Activated B cell treated with CpG ODN at 0.5 μM for 24 hours (primary cell): ENCODE results near the gene LHFPL2. TPM values are rescaled to one million over a fixed set of nuclear protein-coding genes. Genes with fewer than 3 reads are reported as not detected.

Source experiments
- ATAC-seq: fragments of 200-7000 bp; cut with Tn5 transposase; one replicate; pipeline ENCODE4 v1.10.0; 2021; ENCODE audit warnings: low read depth, mild to moderate bottlenecking, moderate library complexity
- CTCF ChIA-PET: fragments of 350-600 bp; sonication (Branson Sonifier 250); formaldehyde crosslinking; loops from one replicate; lab custom pipeline; 2021; ENCODE audit warnings: antibody characterized with exemption; lab: Charles Lee
- POLR2A ChIA-PET: fragments of 350-600 bp; sonication (Branson Sonifier 250); formaldehyde crosslinking; loops from one replicate; lab custom pipeline; 2021; ENCODE audit warnings: antibody characterized with exemption; lab: Charles Lee
- DNase-seq: peaks from one replicate; pipeline ENCODE4 v3.0.0; 2022
- H3K27ac Mint-ChIP-seq: one replicate; pipeline ENCODE4 v1.8.0; 2020; ENCODE audit warnings: mixed read lengths
- H3K27me3 Mint-ChIP-seq: one replicate; pipeline ENCODE4 v1.8.0; 2021; ENCODE audit warnings: mixed read lengths
- H3K36me3 Mint-ChIP-seq: one replicate; pipeline ENCODE4 v1.8.0; 2021; ENCODE audit warnings: low read depth, mixed read lengths
- H3K4me1 Mint-ChIP-seq: one replicate; pipeline ENCODE4 v1.8.0; 2021; ENCODE audit warnings: mixed read lengths
- H3K4me3 Mint-ChIP-seq: one replicate; pipeline ENCODE4 v1.8.0; 2020; ENCODE audit warnings: mild to moderate bottlenecking, mixed read lengths
- H3K9me3 Mint-ChIP-seq: one replicate; pipeline ENCODE4 v1.8.0; 2020; ENCODE audit warnings: mixed read lengths
- CTCF ChIP-seq: fragments of 200-600 bp; IDR thresholded peaks from one replicate; pipeline ENCODE4 v1.8.0; 2022; ENCODE audit warnings: antibody characterized with exemption, mild to moderate bottlenecking
- intact Hi-C: fragments of 100-400 bp; cut with micrococcal nuclease; formaldehyde crosslinking; loops from one replicate; pipeline ENCODE4 v1.15.1; 2024
- total RNA-seq: library from RNA; stranded (reverse); gene quantifications from 2 replicates; pipeline ENCODE4 v1.2.3, GENCODE V29; 2022

Gene LHFPL2
- total RNA-seq, 1 donor from 2014 or later = 12.0 TPM

- no peak overlapping the region for H3K27ac Mint-ChIP-seq
- CTCF ChIA-PET = no interaction called here
Measured at GRCh38 chr5:78614816-78615215, 33.8 kb downstream of the LHFPL2 start.

GRCh38 chr5:78613756-78614155 is 34.8 kb downstream of the LHFPL2 start:
- Mint-ChIP-seq H3K36me3 (peaks cover 32% of the 10 kb centered on the region), H3K4me1 (no peaks in the 10 kb centered on the region), H3K4me3 (no peak overlapping the region), H3K27ac (no peak overlapping the region), H3K9me3 (no peaks in the 10 kb centered on the region), H3K27me3 (no peaks in the 10 kb centered on the region)
- intact Hi-C loops = no loop called here
- DNase-seq = no peak
- no peak for ATAC-seq
- no peak for TF ChIP-seq CTCF
- ChIA-PET POLR2A (no interaction called here), CTCF (interaction anchor here (1.3 kb wide), 1 partner anchor 23 kb away, joined by 3 read pairs; no protein-coding TSS in a partner anchor)

More at GRCh38 chr5:78614816-78615215, 33.8 kb downstream of the LHFPL2 start:
- intact Hi-C loops = no loop called here
- Mint-ChIP-seq H3K4me3 (no peak overlapping the region), H3K27me3 (no peaks in the 10 kb centered on the region), H3K36me3 (peaks cover 31% of the 10 kb centered on the region), H3K9me3 (no peaks in the 10 kb centered on the region), H3K4me1 (no peaks in the 10 kb centered on the region)
- POLR2A ChIA-PET = no interaction called here
- DNase-seq (no peak), ATAC-seq (no peak)
- no peak for TF ChIP-seq CTCF

- no peak overlapping the region for H3K27ac Mint-ChIP-seq
- no peaks in the 10 kb centered on the region for H3K4me1 Mint-ChIP-seq
- no peaks in the 10 kb centered on the region for H3K27me3 Mint-ChIP-seq
- no peak for TF ChIP-seq CTCF
- DNase-seq = no peak
- CTCF ChIA-PET = interaction anchor here (1.3 kb wide), 1 partner anchor 24 kb away, joined by 3 read pairs; no protein-coding TSS in a partner anchor
- POLR2A ChIA-PET = no interaction called here
- ATAC-seq = no peak
- intact Hi-C loops = no loop called here
- H3K36me3 Mint-ChIP-seq = peaks cover 26% of the 10 kb centered on the region
- H3K4me3 Mint-ChIP-seq = no peak overlapping the region
- H3K9me3 Mint-ChIP-seq = no peaks in the 10 kb centered on the region
Measured at GRCh38 chr5:78613151-78613533, 35.4 kb downstream of the LHFPL2 start.

GRCh38 chr5:78612227-78613150 is 36.1 kb downstream of the LHFPL2 start:
- intact Hi-C loops = no loop called here
- Mint-ChIP-seq H3K9me3 (no peaks in the 10 kb centered on the region), H3K27me3 (no peaks in the 10 kb centered on the region), H3K4me1 (no peaks in the 10 kb centered on the region), H3K4me3 (no peak overlapping the region), H3K36me3 (peaks cover 24% of the 10 kb centered on the region), H3K27ac (no peak overlapping the region)
- CTCF ChIA-PET = interaction anchor here (0.6 to 1.3 kb wide), 2 partner anchors 24 to 350 kb away, joined by 3 read pairs; no protein-coding TSS in a partner anchor
- no peak for DNase-seq
- POLR2A ChIA-PET = no interaction called here
- no peak for TF ChIP-seq CTCF
- no peak for ATAC-seq

GRCh38 chr5:78611126-78611605 is 37.4 kb downstream of the LHFPL2 start:
- H3K27me3 Mint-ChIP-seq = no peaks in the 10 kb centered on the region
- no peak for DNase-seq
- peaks cover 19% of the 10 kb centered on the region for H3K36me3 Mint-ChIP-seq
- H3K27ac Mint-ChIP-seq = peak overlapping the region; percentile 24
- CTCF ChIA-PET = no interaction called here
- H3K9me3 Mint-ChIP-seq = no peaks in the 10 kb centered on the region
- no peaks in the 10 kb centered on the region for H3K4me1 Mint-ChIP-seq
- no peak overlapping the region for H3K4me3 Mint-ChIP-seq
- ATAC-seq = no peak
- intact Hi-C loops = no loop called here
- TF ChIP-seq CTCF = no peak
- POLR2A ChIA-PET = no interaction called here
